Measurements from ENCODE around the gene CELF2.

The CELF2 gene

GRCh38 chr10:11156480-11156879 is 138.8 kb downstream of the CELF2 start:
- TF ChIP-seq, protein P1, sequence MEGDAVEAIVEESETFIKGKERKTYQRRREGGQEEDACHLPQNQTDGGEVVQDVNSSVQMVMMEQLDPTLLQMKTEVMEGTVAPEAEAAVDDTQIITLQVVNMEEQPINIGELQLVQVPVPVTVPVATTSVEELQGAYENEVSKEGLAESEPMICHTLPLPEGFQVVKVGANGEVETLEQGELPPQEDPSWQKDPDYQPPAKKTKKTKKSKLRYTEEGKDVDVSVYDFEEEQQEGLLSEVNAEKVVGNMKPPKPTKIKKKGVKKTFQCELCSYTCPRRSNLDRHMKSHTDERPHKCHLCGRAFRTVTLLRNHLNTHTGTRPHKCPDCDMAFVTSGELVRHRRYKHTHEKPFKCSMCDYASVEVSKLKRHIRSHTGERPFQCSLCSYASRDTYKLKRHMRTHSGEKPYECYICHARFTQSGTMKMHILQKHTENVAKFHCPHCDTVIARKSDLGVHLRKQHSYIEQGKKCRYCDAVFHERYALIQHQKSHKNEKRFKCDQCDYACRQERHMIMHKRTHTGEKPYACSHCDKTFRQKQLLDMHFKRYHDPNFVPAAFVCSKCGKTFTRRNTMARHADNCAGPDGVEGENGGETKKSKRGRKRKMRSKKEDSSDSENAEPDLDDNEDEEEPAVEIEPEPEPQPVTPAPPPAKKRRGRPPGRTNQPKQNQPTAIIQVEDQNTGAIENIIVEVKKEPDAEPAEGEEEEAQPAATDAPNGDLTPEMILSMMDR (IDR thresholded peaks at IDR 0.05) = no peak

DNA sequence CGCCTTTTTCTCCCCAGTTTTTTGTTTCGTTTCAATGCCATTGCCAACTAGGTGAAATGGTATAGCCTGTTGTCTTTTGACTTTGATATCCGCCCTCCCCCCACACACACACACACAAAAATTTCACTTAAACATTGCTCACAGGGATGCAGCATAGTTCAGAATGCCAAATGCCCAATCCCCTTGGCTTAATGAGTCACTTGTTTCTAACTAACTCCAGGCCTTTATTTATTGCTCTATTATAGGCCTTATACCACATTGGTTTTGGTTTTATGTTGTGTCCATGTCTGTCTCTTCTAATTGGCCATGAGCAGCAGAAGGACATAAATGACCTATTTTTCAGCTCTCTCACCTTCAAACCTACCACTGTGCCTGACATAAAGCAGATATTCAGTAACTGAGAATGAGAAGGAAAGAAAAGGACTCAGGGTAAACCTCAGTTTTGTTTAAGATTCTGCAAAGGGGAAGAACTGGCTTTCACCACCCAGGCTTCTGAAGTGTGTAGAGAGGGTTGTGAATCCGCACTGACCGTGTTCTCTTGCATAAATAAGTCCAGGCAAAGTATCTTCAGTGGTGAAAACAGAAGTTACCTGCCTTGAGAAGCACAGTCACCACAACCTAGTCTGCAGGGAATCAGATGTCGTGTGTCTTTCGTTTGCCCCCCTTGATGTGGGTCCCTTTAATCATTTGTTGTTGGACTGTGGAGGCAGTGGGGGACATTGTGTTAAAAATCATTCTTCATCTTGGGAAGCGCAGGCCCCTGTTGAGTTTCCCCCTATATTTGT is 139.8 kb downstream of the CELF2 start:
- TF ChIP-seq, protein P1 (IDR thresholded peaks at IDR 0.05) = no peak

- TF ChIP-seq, protein P1 (IDR thresholded peaks at IDR 0.05) = no peak
Observed at GRCh38 chr10:11158080-11158479, 140.4 kb downstream of the CELF2 start.

DNA sequence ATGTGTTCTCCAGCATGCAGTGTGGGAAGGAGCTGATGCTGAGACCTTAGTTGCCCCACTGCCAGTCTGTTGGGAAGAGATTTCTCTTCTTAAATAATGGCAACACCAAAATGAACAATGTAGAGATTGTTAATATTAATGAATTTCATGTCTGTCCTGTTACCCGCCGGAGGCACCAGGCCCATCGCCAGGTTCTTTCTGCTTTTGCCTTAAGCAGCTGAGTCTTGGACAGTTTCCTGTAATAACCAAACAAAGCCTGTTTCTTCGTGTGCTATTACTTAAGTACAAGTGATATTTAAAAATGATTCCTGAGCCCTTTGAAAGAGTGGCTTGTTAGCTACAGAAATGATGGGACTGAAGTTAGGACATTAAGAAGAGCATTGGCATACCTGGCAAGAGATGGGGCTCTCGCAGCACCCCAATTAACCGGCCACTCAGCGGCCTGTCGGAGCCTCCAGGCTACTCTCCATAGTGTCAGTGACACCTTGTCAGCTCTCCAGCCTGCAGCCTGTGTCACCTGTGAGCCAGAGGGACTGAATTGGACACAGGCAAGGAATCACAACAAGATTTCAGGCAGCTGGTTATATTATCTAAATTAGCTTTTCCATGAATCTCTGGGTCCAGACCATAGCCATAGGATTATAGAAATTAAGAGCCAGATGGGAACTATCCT is 142.0 kb downstream of the CELF2 start:
- TF ChIP-seq, protein P1 (IDR thresholded peaks at IDR 0.05) = no peak

- TF ChIP-seq, protein P1 (IDR thresholded peaks at IDR 0.05) = no peak
Observed at GRCh38 chr10:11161096-11161495, 143.4 kb downstream of the CELF2 start.

- TF ChIP-seq, protein P1 (IDR thresholded peaks at IDR 0.05) = no peak
Observed at GRCh38 chr10:11161910-11162309, 144.2 kb downstream of the CELF2 start.

DNA sequence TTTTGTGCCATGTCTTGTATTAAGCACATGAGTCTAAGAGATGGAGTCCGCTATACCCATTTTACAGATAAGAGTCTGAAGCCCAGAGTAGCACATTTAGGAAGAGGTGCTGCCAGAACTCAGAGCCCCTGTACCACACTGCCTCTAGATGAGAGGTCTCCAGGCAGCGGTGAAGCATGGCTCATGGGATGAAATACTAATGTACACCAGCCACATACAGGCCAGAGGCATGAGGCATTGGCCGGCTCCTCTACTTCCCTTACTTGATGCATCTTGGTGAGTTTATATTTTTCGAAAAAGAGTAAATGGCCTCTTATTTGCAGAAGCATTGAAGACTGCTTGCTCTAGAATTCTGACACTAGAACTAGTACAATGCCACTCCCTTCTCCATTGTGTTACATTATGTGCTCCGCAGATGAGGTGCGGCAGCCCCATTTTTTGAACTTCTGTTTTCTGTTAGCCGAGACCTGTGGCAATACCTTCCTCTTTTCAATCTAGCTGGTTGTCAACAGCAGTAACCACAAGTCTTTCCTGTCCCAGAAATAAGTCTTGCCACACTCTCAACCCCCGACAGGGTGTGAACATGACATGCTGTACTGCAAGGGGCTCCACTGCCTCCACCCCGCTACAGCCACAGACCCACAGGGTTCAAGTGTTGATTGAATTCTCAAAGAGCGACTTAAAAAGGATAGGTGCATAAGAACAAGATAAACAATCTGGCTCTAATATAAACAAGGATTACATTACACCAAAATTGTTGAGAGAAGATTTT is 145.3 kb downstream of the CELF2 start:
- TF ChIP-seq, protein P1 (IDR thresholded peaks at IDR 0.05) = no peak

All from LNCAP (cell line).